ENCODE data around the gene INHBC. TPM values are rescaled to one million over a fixed set of nuclear protein-coding genes. Genes with fewer than 3 reads are reported as not detected.

The INHBC gene
- total and polyA plus RNA-seq, 5 donors: not detected

GRCh38 chr12:57446292-57446960 lies 11.8 kb downstream of the INHBC start:
- intact Hi-C loops (cut with DNase I): no loop called here
- ATAC-seq (no peak), DNase-seq (no peak)
- WGBS: 95% methylated on average over 6 of the region's 6 CpGs
- Histone ChIP-seq H3K27me3 (ENCODE audit: control insufficient read depth, insufficient read depth) (no peaks in the 10 kb centered on the region), H3K27ac (ENCODE audit: low read length) (no peak overlapping the region), H3K4me3 (ENCODE audit: low read length) (no peak overlapping the region), H3K9me3 (ENCODE audit: control insufficient read depth, low read length) (no peaks in the 10 kb centered on the region), H3K4me1 (ENCODE audit: control insufficient read depth, insufficient read depth, low read length) (no peaks in the 10 kb centered on the region)

DNA sequence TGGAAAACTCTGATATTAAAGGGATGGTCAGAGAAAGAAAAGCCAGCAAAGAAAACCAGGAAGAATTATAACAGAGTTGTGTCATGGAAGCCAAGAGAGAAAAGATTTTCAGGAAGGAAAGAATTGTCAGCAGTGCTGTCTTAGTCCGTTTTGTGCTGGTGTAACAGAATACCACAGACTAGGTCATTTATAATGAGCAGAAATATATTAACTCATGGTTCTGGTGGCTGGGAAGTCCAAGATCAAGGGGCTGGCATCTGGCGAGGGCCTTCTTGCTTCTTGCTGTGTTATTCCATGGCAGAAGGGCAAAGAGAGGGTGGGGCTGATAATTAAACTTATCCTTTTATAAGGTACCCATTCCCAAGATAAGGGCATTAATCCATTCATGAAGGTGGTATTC lies 14.1 kb downstream of the INHBC start:
- Histone ChIP-seq H3K4me1 (ENCODE audit: control insufficient read depth, insufficient read depth, low read length) (no peaks in the 10 kb centered on the region), H3K9me3 (ENCODE audit: control insufficient read depth, low read length) (no peaks in the 10 kb centered on the region), H3K4me3 (ENCODE audit: low read length) (no peak overlapping the region), H3K27ac (ENCODE audit: low read length) (no peak overlapping the region), H3K27me3 (ENCODE audit: control insufficient read depth, insufficient read depth) (no peaks in the 10 kb centered on the region)
- intact Hi-C loops (cut with DNase I): no loop called here
- WGBS: 79% methylated on average over 2 of the region's 2 CpGs
- DNase-seq (no peak), ATAC-seq (no peak)

- intact Hi-C loops (cut with DNase I): no loop called here
Measured at GRCh38 chr12:57449375-57449774, 14.8 kb downstream of the INHBC start.

DNA sequence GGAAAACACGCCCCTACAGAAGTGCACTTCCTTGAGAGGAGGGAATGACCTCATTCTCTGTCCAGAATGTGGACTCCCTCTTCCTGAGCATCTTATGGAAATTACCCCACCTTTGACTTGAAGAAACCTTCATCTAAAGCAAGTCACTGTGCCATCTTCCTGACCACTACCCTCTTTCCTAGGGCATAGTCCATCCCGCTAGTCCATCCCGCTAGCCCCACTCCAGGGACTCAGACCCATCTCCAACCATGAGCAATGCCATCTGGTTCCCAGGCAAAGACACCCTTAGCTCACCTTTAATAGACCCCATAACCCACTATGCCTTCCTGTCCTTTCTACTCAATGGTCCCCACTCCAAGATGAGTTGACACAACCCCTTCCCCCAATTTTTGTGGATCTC lies 15.5 kb downstream of the INHBC start:
- Histone ChIP-seq H3K4me3 (ENCODE audit: low read length) (no peak overlapping the region), H3K27me3 (ENCODE audit: control insufficient read depth, insufficient read depth) (no peaks in the 10 kb centered on the region), H3K27ac (ENCODE audit: low read length) (no peak overlapping the region), H3K9me3 (ENCODE audit: control insufficient read depth, low read length) (no peaks in the 10 kb centered on the region), H3K4me1 (ENCODE audit: control insufficient read depth, insufficient read depth, low read length) (no peaks in the 10 kb centered on the region)
- intact Hi-C loops (cut with DNase I): no loop called here
- no peak for DNase-seq
- no peak for ATAC-seq
- 79% methylated on average over 3 of the region's 3 CpGs for whole genome bisulfite sequencing

More at GRCh38 chr12:57449375-57449774, 14.8 kb downstream of the INHBC start:
- Histone ChIP-seq H3K9me3 (ENCODE audit: control insufficient read depth, low read length) (no peaks in the 10 kb centered on the region), H3K27ac (ENCODE audit: low read length) (no peak overlapping the region), H3K4me1 (ENCODE audit: control insufficient read depth, insufficient read depth, low read length) (no peaks in the 10 kb centered on the region), H3K4me3 (ENCODE audit: low read length) (no peak overlapping the region), H3K27me3 (ENCODE audit: control insufficient read depth, insufficient read depth) (no peaks in the 10 kb centered on the region)
- DNase-seq (no peak), ATAC-seq (no peak)
- 94% methylated on average over 7 of the region's 7 CpGs for WGBS

- Histone ChIP-seq H3K4me3 (ENCODE audit: low read length) (no peak overlapping the region), H3K9me3 (ENCODE audit: control insufficient read depth, low read length) (no peaks in the 10 kb centered on the region), H3K27ac (ENCODE audit: low read length) (no peak overlapping the region), H3K4me1 (ENCODE audit: control insufficient read depth, insufficient read depth, low read length) (no peaks in the 10 kb centered on the region), H3K27me3 (ENCODE audit: control insufficient read depth, insufficient read depth) (no peaks in the 10 kb centered on the region)
- DNase-seq (no peak), ATAC-seq (no peak)
- 74% methylated on average over 6 of the region's 6 CpGs for WGBS
- intact Hi-C loops (cut with DNase I): no loop called here
Measured at GRCh38 chr12:57451233-57451778, 16.7 kb downstream of the INHBC start.

- 11% methylated on average over 9 of the region's 9 CpGs for WGBS
- peak; percentile 73 to 84 for ATAC-seq
- Histone ChIP-seq H3K4me1 (ENCODE audit: control insufficient read depth, insufficient read depth, low read length) (no peaks in the 10 kb centered on the region), H3K27me3 (ENCODE audit: control insufficient read depth, insufficient read depth) (no peaks in the 10 kb centered on the region), H3K9me3 (ENCODE audit: control insufficient read depth, low read length) (no peaks in the 10 kb centered on the region), H3K4me3 (ENCODE audit: low read length) (no peak overlapping the region), H3K27ac (ENCODE audit: low read length) (peak overlapping the region; percentile 79)
- DNase-seq: peak in 1 of 3 donors; percentile 58
- intact Hi-C loops (cut with DNase I): loop anchor here in 3 of 4 donors (2.0 kb wide), 1 partner anchor 144 kb away; no protein-coding TSS in a partner anchor
Measured at GRCh38 chr12:57452181-57452936, 17.8 kb downstream of the INHBC start.

- DNase-seq (peak; percentile 79 to 94 (median 91)), ATAC-seq (peak; percentile 82 to 83)
- Histone ChIP-seq H3K4me1 (ENCODE audit: control insufficient read depth, insufficient read depth, low read length) (no peaks in the 10 kb centered on the region), H3K4me3 (ENCODE audit: low read length) (no peak overlapping the region), H3K27me3 (ENCODE audit: control insufficient read depth, insufficient read depth) (no peaks in the 10 kb centered on the region), H3K27ac (ENCODE audit: low read length) (peak overlapping the region; percentile 79), H3K9me3 (ENCODE audit: control insufficient read depth, low read length) (no peaks in the 10 kb centered on the region)
- intact Hi-C loops (cut with DNase I): loop anchor here in 3 of 4 donors (2.0 kb wide), 1 partner anchor 144 kb away; no protein-coding TSS in a partner anchor
- WGBS: 17% methylated on average over 7 of the region's 7 CpGs
Measured at GRCh38 chr12:57452937-57453509, 18.4 kb downstream of the INHBC start.

DNA sequence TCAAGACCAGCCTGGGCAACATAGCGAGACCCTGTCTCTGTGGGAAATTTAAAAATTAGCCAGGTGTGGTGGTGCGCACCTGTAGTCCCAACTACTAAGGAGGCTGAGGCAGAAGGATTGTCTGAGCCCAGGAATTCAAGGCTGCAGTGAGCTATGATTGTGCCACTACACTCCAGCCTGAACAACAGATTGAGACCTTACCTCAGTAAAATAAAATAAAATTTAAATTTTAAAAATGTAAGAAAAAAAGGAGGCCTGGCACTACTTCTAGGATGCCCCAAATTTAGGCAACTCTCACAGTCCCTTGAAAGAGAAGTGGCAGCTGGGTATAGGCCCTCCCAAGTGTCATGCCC lies 19.6 kb downstream of the INHBC start:
- Histone ChIP-seq H3K4me3 (ENCODE audit: low read length) (no peak overlapping the region), H3K27me3 (ENCODE audit: control insufficient read depth, insufficient read depth) (no peaks in the 10 kb centered on the region), H3K9me3 (ENCODE audit: control insufficient read depth, low read length) (no peaks in the 10 kb centered on the region), H3K4me1 (ENCODE audit: control insufficient read depth, insufficient read depth, low read length) (no peaks in the 10 kb centered on the region), H3K27ac (ENCODE audit: low read length) (no peak overlapping the region)
- no peak for DNase-seq
- ATAC-seq: no peak
- intact Hi-C loops (cut with DNase I): no loop called here
- 94% methylated on average over 2 of the region's 2 CpGs for WGBS

- Histone ChIP-seq H3K9me3 (ENCODE audit: control insufficient read depth, low read length) (no peaks in the 10 kb centered on the region), H3K27ac (ENCODE audit: low read length) (no peak within 1 kb of the TSS), H3K4me3 (ENCODE audit: low read length) (no peak within 1 kb of the TSS), H3K27me3 (ENCODE audit: control insufficient read depth, insufficient read depth) (no peaks in the 10 kb centered on the region), H3K4me1 (ENCODE audit: control insufficient read depth, insufficient read depth, low read length) (no peaks in the 10 kb centered on the region)
- intact Hi-C loops (cut with DNase I): no loop called here
- DNase-seq (peak in 1 of 3 donors; percentile 64), ATAC-seq (no peak)
- WGBS: 61% methylated on average over 10 of the region's 10 CpGs
Measured at GRCh38 chr12:57454566-57455373, 20.2 kb downstream of the INHBC start, which contains the start of gene INHBE. TSS of gene INHBE (plus strand) at chr12:57455307. CDS start at chr12:57455537, 230 bp downstream.

DNA sequence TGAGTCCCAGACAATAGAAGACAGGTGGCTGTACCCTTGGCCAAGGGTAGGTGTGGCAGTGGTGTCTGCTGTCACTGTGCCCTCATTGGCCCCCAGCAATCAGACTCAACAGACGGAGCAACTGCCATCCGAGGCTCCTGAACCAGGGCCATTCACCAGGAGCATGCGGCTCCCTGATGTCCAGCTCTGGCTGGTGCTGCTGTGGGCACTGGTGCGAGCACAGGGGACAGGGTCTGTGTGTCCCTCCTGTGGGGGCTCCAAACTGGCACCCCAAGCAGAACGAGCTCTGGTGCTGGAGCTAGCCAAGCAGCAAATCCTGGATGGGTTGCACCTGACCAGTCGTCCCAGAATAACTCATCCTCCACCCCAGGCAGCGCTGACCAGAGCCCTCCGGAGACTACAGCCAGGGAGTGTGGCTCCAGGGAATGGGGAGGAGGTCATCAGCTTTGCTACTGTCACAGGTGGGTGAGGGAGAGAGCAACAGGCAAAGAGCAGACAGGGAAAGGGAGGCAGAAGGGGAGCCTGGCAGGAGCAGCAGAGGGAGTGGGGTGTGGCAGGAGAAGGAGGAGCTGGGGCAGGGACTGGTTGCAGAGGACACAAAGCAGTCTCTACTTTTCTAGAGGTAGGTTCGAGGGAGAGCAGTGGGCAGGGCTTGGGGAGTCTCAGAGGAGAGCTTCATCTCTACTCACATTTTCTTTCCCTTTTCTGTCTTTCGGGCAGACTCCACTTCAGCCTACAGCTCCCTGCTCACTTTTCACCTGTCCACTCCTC lies 21.0 kb downstream of the INHBC start:
- H3K9me3 ChIP-seq (ENCODE audit: control insufficient read depth, low read length): no peaks in the 10 kb centered on the region
- H3K4me1 ChIP-seq (ENCODE audit: control insufficient read depth, insufficient read depth, low read length): no peaks in the 10 kb centered on the region
- ATAC-seq (no peak), DNase-seq (peak in 1 of 3 donors; percentile 44)
- H3K4me3 ChIP-seq (ENCODE audit: low read length): no peak overlapping the region
- H3K27me3 ChIP-seq (ENCODE audit: control insufficient read depth, insufficient read depth): no peaks in the 10 kb centered on the region
- 49% methylated on average over 10 of the region's 10 CpGs for WGBS
- intact Hi-C loops (cut with DNase I): loop anchor here in 1 of 4 donors (2.0 kb wide), 1 partner anchor 145 kb away; no protein-coding TSS in a partner anchor
- no peak overlapping the region for H3K27ac ChIP-seq (ENCODE audit: low read length)
